Natural killer cell (primary cell): ENCODE measurements around the gene MUC5B. TPM values are rescaled to one million over a fixed set of nuclear protein-coding genes. Genes with fewer than 3 reads are reported as not detected.

Experiments
- ATAC-seq, 3 donors: fragments of 150-1000 bp in 2 of 3; fragments of 200-7000 bp in 1 of 3; cut with Tn5 transposase; 1 replicate in 1 of 3; 2 replicates in 2 of 3; pipeline ENCODE4 v1.10.0; 2021; ENCODE audit warnings: mild to moderate bottlenecking in 2 of 3, moderate library complexity in 2 of 3
- DNase-seq, 2 donors: peaks; one replicate each; pipeline versions ENCODE4 v3.0.0 to v3.0.0-alpha.2; 2013 to 2021; ENCODE audit warnings: mixed read lengths in 1 of 2
- H3K27ac ChIP-seq: one replicate; pipeline ENCODE4 v1.5.1; 2013; ENCODE audit warnings: mild to moderate bottlenecking, low read length
- H3K27me3 ChIP-seq: one replicate; pipeline ENCODE4 v1.6.1; 2013; ENCODE audit warnings: low read length; ENCODE audit not compliant: control insufficient read depth, insufficient read depth
- H3K36me3 ChIP-seq: one replicate; pipeline ENCODE4 v1.6.1; 2013; ENCODE audit warnings: low read length; ENCODE audit not compliant: control insufficient read depth, insufficient read depth
- H3K4me1 ChIP-seq: one replicate; pipeline ENCODE4 v1.6.1; 2013; ENCODE audit warnings: low read length; ENCODE audit not compliant: control insufficient read depth, insufficient read depth
- H3K4me3 ChIP-seq: one replicate; pipeline ENCODE4 v1.5.1; 2013; ENCODE audit warnings: low read length
- H3K9me3 ChIP-seq: one replicate; pipeline ENCODE4 v1.6.1; 2013; ENCODE audit warnings: low read length; ENCODE audit not compliant: control insufficient read depth, insufficient read depth
- H3K27ac Mint-ChIP-seq, 2 donors: one replicate each; pipeline ENCODE4 v1.8.0; 2022; ENCODE audit warnings: mild to moderate bottlenecking in 2 of 2, mixed read lengths in 2 of 2, moderate library complexity in 1 of 2
- H3K27me3 Mint-ChIP-seq, 2 donors: one replicate each; pipeline ENCODE4 v1.8.0; 2022; ENCODE audit warnings: low read depth in 2 of 2, mixed read lengths in 2 of 2
- H3K36me3 Mint-ChIP-seq: one replicate; pipeline ENCODE4 v1.8.0; 2022; ENCODE audit warnings: mixed read lengths
- H3K4me1 Mint-ChIP-seq, 2 donors: one replicate each; pipeline ENCODE4 v1.8.0; 2022; ENCODE audit warnings: mixed read lengths in 2 of 2
- H3K4me3 Mint-ChIP-seq: one replicate; pipeline ENCODE4 v1.8.0; 2022; ENCODE audit warnings: mild to moderate bottlenecking, moderate library complexity, mixed read lengths
- H3K9me3 Mint-ChIP-seq, 2 donors: one replicate each; pipeline ENCODE4 v1.8.0; 2022; ENCODE audit warnings: mixed read lengths in 2 of 2
- CTCF ChIP-seq: fragments of 200-600 bp; IDR thresholded peaks from one replicate; pipeline ENCODE4 v1.8.0; 2022; ENCODE audit warnings: antibody characterized with exemption
- WGBS: methylation state at CpG from one replicate; pipeline ENCODE4 v1.1.7; 2013; ENCODE audit warnings: missing lambda C conversion rate; ENCODE audit not compliant: insufficient coverage; 5-methylcytosine and 5-hydroxymethylcytosine counted together
- intact Hi-C: fragments of 100-400 bp; cut with micrococcal nuclease; formaldehyde crosslinking; loops from one replicate; pipeline ENCODE4 v1.14.2; 2022
- total RNA-seq, 4 donors: library from RNA; stranded (reverse); fragments of 120-200 nt in 1 of 4; gene quantifications; one replicate each; pipeline versions ENCODE4 v1.2.3 to v1.2.4, GENCODE V29; 2013 to 2022

The MUC5B gene
- total RNA-seq, 3 donors from 2014 or later (not counting 1 experiment from before 2014, with no cell fraction given): not detected

GRCh38 chr11:1277936-1278512 lies 55.2 kb downstream of the MUC5B start:
- 76% methylated on average over 27 of the region's 27 CpGs for WGBS
- Histone ChIP-seq H3K4me3 (no peak overlapping the region), H3K27me3 (no peaks in the 10 kb centered on the region), H3K36me3 (peaks cover 37% of the 10 kb centered on the region), H3K9me3 (no peaks in the 10 kb centered on the region), H3K27ac (no peak overlapping the region), H3K4me1 (peaks cover 26% of the 10 kb centered on the region)
- DNase-seq (peak in 1 of 2 donors; percentile 27), ATAC-seq (no peak)
- Mint-ChIP-seq H3K36me3 (no peaks in the 10 kb centered on the region), H3K4me1 (peaks cover 15% of the 10 kb centered on the region in 2 donors), H3K4me3 (no peak overlapping the region), H3K27ac (no peak overlapping the region), H3K27me3 (no peaks in the 10 kb centered on the region), H3K9me3 (no peaks in the 10 kb centered on the region)
- no peak for TF ChIP-seq CTCF
- intact Hi-C loops: no loop called here

GRCh38 chr11:1278766-1279673 lies 56.2 kb downstream of the MUC5B start:
- no peaks in the 10 kb centered on the region for H3K27me3 Mint-ChIP-seq
- intact Hi-C loops: no loop called here
- H3K27ac Mint-ChIP-seq: no peak overlapping the region
- DNase-seq (no peak), ATAC-seq (no peak)
- Histone ChIP-seq H3K36me3 (peaks cover 42% of the 10 kb centered on the region), H3K27me3 (no peaks in the 10 kb centered on the region), H3K27ac (no peak overlapping the region), H3K4me3 (no peak overlapping the region), H3K4me1 (peaks cover 26% of the 10 kb centered on the region), H3K9me3 (no peaks in the 10 kb centered on the region)
- H3K4me1 Mint-ChIP-seq: peaks cover 15% of the 10 kb centered on the region in 2 donors
- H3K4me3 Mint-ChIP-seq: no peak overlapping the region
- TF ChIP-seq CTCF: no peak
- WGBS: 96% methylated on average over 40 of the region's 40 CpGs
- H3K36me3 Mint-ChIP-seq: no peaks in the 10 kb centered on the region
- no peaks in the 10 kb centered on the region for H3K9me3 Mint-ChIP-seq

GRCh38 chr11:1279674-1280055 lies 56.8 kb downstream of the MUC5B start:
- Mint-ChIP-seq H3K9me3 (no peaks in the 10 kb centered on the region), H3K4me3 (no peak overlapping the region), H3K27me3 (no peaks in the 10 kb centered on the region), H3K27ac (no peak overlapping the region), H3K4me1 (peaks cover 15% of the 10 kb centered on the region in 2 donors), H3K36me3 (no peaks in the 10 kb centered on the region)
- 98% methylated on average over 14 of the region's 14 CpGs for WGBS
- Histone ChIP-seq H3K36me3 (peaks cover 43% of the 10 kb centered on the region), H3K27ac (no peak overlapping the region), H3K4me1 (peaks cover 22% of the 10 kb centered on the region), H3K27me3 (no peaks in the 10 kb centered on the region), H3K9me3 (no peaks in the 10 kb centered on the region), H3K4me3 (no peak overlapping the region)
- ATAC-seq (no peak), DNase-seq (no peak)
- intact Hi-C loops: no loop called here
- no peak for TF ChIP-seq CTCF
